Measurements from ENCODE around the gene LRP5.

DNA sequence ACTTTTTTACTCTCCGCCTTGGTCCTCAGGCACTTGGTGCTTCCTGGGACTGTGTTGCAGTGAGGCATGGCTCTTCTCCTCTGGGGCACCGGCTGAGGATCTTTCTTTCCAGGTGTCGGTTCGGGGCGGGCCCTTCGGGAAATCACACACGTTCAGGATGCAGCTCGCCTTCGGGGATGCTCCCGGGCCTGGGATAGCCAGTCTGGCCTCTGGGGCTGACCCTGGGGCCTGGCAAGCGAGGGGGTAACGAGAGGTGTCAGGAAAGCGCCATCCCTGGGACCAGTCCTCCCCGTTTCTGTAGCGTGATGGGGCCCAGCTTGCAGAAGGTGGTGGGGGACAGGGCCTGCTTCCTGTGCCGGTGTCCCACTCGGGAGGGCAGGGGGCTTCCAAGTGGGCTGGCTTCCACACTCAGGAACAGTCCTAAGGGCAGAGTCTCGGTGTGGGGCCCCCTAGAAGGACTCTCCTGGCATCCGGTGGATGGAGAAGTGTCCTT, 53.6 kb downstream of the LRP5 start:
- TF ChIP-seq, protein P1, sequence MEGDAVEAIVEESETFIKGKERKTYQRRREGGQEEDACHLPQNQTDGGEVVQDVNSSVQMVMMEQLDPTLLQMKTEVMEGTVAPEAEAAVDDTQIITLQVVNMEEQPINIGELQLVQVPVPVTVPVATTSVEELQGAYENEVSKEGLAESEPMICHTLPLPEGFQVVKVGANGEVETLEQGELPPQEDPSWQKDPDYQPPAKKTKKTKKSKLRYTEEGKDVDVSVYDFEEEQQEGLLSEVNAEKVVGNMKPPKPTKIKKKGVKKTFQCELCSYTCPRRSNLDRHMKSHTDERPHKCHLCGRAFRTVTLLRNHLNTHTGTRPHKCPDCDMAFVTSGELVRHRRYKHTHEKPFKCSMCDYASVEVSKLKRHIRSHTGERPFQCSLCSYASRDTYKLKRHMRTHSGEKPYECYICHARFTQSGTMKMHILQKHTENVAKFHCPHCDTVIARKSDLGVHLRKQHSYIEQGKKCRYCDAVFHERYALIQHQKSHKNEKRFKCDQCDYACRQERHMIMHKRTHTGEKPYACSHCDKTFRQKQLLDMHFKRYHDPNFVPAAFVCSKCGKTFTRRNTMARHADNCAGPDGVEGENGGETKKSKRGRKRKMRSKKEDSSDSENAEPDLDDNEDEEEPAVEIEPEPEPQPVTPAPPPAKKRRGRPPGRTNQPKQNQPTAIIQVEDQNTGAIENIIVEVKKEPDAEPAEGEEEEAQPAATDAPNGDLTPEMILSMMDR (IDR thresholded peaks at IDR 0.05), result no peak
- TF ChIP-seq NR3C1 (CRISPR knock-in tag; conservative IDR thresholded peaks at IDR 0.05; ENCODE audit: low read depth) (no peak), SP1 (CRISPR knock-in tag; conservative IDR thresholded peaks at IDR 0.05) (no peak), CREM (CRISPR knock-in tag; IDR thresholded peaks at IDR 0.05) (no peak), FOXK1 (CRISPR knock-in tag; IDR thresholded peaks at IDR 0.05) (no peak), HMGA2 (CRISPR knock-in tag; IDR thresholded peaks at IDR 0.05) (no peak), MYBL2 (CRISPR knock-in tag; IDR thresholded peaks at IDR 0.05) (no peak), IRF2 (CRISPR knock-in tag; IDR thresholded peaks at IDR 0.05; ENCODE audit: borderline replicate concordance, low read depth) (no peak), OVOL2 (CRISPR knock-in tag; IDR thresholded peaks at IDR 0.05; ENCODE audit: borderline replicate concordance) (no peak)
- TF ChIP-seq, protein P2, sequence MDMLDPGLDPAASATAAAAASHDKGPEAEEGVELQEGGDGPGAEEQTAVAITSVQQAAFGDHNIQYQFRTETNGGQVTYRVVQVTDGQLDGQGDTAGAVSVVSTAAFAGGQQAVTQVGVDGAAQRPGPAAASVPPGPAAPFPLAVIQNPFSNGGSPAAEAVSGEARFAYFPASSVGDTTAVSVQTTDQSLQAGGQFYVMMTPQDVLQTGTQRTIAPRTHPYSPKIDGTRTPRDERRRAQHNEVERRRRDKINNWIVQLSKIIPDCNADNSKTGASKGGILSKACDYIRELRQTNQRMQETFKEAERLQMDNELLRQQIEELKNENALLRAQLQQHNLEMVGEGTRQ (CRISPR knock-in tag; IDR thresholded peaks at IDR 0.05), result no peak
- TF ChIP-seq, protein P3, sequence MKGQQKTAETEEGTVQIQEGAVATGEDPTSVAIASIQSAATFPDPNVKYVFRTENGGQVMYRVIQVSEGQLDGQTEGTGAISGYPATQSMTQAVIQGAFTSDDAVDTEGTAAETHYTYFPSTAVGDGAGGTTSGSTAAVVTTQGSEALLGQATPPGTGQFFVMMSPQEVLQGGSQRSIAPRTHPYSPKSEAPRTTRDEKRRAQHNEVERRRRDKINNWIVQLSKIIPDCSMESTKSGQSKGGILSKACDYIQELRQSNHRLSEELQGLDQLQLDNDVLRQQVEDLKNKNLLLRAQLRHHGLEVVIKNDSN (CRISPR knock-in tag; IDR thresholded peaks at IDR 0.05), result no peak
- TF ChIP-seq, protein P4, sequence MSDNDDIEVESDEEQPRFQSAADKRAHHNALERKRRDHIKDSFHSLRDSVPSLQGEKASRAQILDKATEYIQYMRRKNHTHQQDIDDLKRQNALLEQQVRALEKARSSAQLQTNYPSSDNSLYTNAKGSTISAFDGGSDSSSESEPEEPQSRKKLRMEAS (CRISPR knock-in tag; IDR thresholded peaks at IDR 0.05), result no peak
- TF ChIP-seq, protein P5, sequence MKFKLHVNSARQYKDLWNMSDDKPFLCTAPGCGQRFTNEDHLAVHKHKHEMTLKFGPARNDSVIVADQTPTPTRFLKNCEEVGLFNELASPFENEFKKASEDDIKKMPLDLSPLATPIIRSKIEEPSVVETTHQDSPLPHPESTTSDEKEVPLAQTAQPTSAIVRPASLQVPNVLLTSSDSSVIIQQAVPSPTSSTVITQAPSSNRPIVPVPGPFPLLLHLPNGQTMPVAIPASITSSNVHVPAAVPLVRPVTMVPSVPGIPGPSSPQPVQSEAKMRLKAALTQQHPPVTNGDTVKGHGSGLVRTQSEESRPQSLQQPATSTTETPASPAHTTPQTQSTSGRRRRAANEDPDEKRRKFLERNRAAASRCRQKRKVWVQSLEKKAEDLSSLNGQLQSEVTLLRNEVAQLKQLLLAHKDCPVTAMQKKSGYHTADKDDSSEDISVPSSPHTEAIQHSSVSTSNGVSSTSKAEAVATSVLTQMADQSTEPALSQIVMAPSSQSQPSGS (CRISPR knock-in tag; IDR thresholded peaks at IDR 0.05; ENCODE audit: borderline replicate concordance, low read depth), result no peak

All from WTC11 (cell line).